Osteoblast (primary cell): Measurements from ENCODE around the gene ASPHD2. TPM values are rescaled to one million over a fixed set of nuclear protein-coding genes. Genes with fewer than 3 reads are reported as not detected.

ENCODE experiments used
- DNase-seq: peaks from one replicate; pipeline ENCODE4 v3.0.0; 2011; ENCODE audit warnings: low spot score, mixed read lengths; ENCODE audit not compliant: insufficient read length; ENCODE audit errors: missing footprints
- H2AFZ ChIP-seq: 2 replicates; pipeline ENCODE4 v1.6.0; 2011; ENCODE audit warnings: mild to moderate bottlenecking, low read length
- H3K27ac ChIP-seq: 2 replicates; pipeline ENCODE4 v1.5.1; 2011; ENCODE audit warnings: mild to moderate bottlenecking, low read depth, low read length, moderate library complexity
- H3K27me3 ChIP-seq: 2 replicates; pipeline ENCODE4 v1.6.0; 2012; ENCODE audit warnings: mild to moderate bottlenecking, control low read depth, inconsistent platforms, low read length, moderate library complexity; ENCODE audit not compliant: insufficient read depth
- H3K36me3 ChIP-seq: 2 replicates; pipeline ENCODE4 v1.5.1; 2011; ENCODE audit warnings: mild to moderate bottlenecking, low read length, control low read depth, moderate library complexity; ENCODE audit not compliant: insufficient read depth
- H3K4me1 ChIP-seq: 2 replicates; pipeline ENCODE4 v1.5.1; 2011; ENCODE audit warnings: mild to moderate bottlenecking, low read length, control low read depth, moderate library complexity; ENCODE audit not compliant: insufficient read depth
- H3K4me2 ChIP-seq: 2 replicates; pipeline ENCODE4 v1.6.0; 2011; ENCODE audit warnings: mild to moderate bottlenecking, low read length; ENCODE audit not compliant: insufficient read depth
- H3K4me3 ChIP-seq: fragments of 200-600 bp; sonication (generic); 3 replicates; pipeline ENCODE4 v1.5.1; 2012; ENCODE audit warnings: mild to moderate bottlenecking, low read length, inconsistent platforms; ENCODE audit not compliant: insufficient read depth
- H3K79me2 ChIP-seq: 2 replicates; pipeline ENCODE4 v1.6.0; 2012; ENCODE audit warnings: mild to moderate bottlenecking, low read length, control low read depth, inconsistent platforms; ENCODE audit not compliant: insufficient read depth
- H3K9me3 ChIP-seq: 2 replicates; pipeline ENCODE4 v1.5.1; 2011; ENCODE audit warnings: low read depth, low read length, control low read depth
- H4K20me1 ChIP-seq: 2 replicates; pipeline ENCODE4 v1.6.0; 2012; ENCODE audit warnings: mild to moderate bottlenecking, low read length, control low read depth; ENCODE audit not compliant: insufficient read depth
- total RNA-seq: library from RNA; depleted of rRNA; stranded (reverse); fragments of >200 nt; gene quantifications from 2 replicates; pipeline ENCODE4 v1.2.3, GENCODE V29; 2012
- TF ChIP-seq, protein P1 (sequence below): IDR thresholded peaks from 2 replicates; pipeline ENCODE4 v1.5.1; 2011; ENCODE audit warnings: mild to moderate bottlenecking, low read depth, low read length, moderate library complexity; ENCODE audit errors: extremely low read depth

ASPHD2 gene
- total RNA-seq, 1 donor = 6.2 TPM

- no peak overlapping the region for H3K4me3 ChIP-seq
- H3K27me3 ChIP-seq = no peaks in the 10 kb centered on the region
- no peaks in the 10 kb centered on the region for H3K9me3 ChIP-seq
- H4K20me1 ChIP-seq = peaks cover 10% of the 10 kb centered on the region
- H3K36me3 ChIP-seq = peaks cover 53% of the 10 kb centered on the region
- H2AFZ ChIP-seq = no peak overlapping the region
- H3K4me2 ChIP-seq = no peak overlapping the region
- peaks cover 13% of the 10 kb centered on the region for H3K79me2 ChIP-seq
- no peak for DNase-seq
- H3K27ac ChIP-seq = no peak overlapping the region
- peaks cover 8% of the 10 kb centered on the region for H3K4me1 ChIP-seq
- TF ChIP-seq, protein P1, sequence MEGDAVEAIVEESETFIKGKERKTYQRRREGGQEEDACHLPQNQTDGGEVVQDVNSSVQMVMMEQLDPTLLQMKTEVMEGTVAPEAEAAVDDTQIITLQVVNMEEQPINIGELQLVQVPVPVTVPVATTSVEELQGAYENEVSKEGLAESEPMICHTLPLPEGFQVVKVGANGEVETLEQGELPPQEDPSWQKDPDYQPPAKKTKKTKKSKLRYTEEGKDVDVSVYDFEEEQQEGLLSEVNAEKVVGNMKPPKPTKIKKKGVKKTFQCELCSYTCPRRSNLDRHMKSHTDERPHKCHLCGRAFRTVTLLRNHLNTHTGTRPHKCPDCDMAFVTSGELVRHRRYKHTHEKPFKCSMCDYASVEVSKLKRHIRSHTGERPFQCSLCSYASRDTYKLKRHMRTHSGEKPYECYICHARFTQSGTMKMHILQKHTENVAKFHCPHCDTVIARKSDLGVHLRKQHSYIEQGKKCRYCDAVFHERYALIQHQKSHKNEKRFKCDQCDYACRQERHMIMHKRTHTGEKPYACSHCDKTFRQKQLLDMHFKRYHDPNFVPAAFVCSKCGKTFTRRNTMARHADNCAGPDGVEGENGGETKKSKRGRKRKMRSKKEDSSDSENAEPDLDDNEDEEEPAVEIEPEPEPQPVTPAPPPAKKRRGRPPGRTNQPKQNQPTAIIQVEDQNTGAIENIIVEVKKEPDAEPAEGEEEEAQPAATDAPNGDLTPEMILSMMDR = no peak
Measured at GRCh38 chr22:26464312-26464711, 35.3 kb downstream of the ASPHD2 start.

DNA sequence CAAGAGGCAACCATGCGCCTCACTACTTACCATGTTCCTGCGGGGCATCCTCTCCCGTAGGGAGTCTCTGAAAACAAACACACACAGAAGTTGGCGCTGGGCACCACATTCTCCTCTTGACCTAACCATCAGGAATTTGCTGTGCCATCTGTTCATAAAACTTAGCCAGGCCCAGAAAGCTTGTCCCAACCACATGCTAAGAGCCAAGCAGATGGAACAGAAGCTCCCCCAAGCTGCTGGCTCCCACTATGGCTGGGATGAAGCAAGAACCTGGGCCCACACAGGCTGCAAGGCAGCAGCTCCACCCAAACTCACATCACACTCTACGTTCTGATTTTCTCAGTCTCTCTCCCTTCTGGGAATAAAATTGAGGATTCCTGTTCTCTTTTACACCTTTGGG is 37.1 kb downstream of the ASPHD2 start:
- H3K4me2 ChIP-seq = no peak overlapping the region
- no peak overlapping the region for H2AFZ ChIP-seq
- no peak overlapping the region for H3K4me3 ChIP-seq
- peaks cover 8% of the 10 kb centered on the region for H3K4me1 ChIP-seq
- no peaks in the 10 kb centered on the region for H3K27me3 ChIP-seq
- TF ChIP-seq, protein P1 = no peak
- peaks cover 2% of the 10 kb centered on the region for H3K79me2 ChIP-seq
- DNase-seq = peak; percentile 82
- H3K9me3 ChIP-seq = no peaks in the 10 kb centered on the region
- H3K27ac ChIP-seq = no peak overlapping the region
- H3K36me3 ChIP-seq = peaks cover 68% of the 10 kb centered on the region
- peaks cover 7% of the 10 kb centered on the region for H4K20me1 ChIP-seq

GRCh38 chr22:26470807-26471206 is 41.7 kb downstream of the ASPHD2 start:
- no peak for DNase-seq
- no peaks in the 10 kb centered on the region for H4K20me1 ChIP-seq
- peaks cover 4% of the 10 kb centered on the region for H3K79me2 ChIP-seq
- H2AFZ ChIP-seq = no peak overlapping the region
- TF ChIP-seq, protein P1 = no peak
- H3K4me2 ChIP-seq = peak overlapping the region; percentile 8
- no peaks in the 10 kb centered on the region for H3K27me3 ChIP-seq
- H3K36me3 ChIP-seq = peaks cover 59% of the 10 kb centered on the region
- H3K4me1 ChIP-seq = peaks cover 14% of the 10 kb centered on the region
- H3K27ac ChIP-seq = peak overlapping the region; percentile 48
- H3K4me3 ChIP-seq = no peak overlapping the region
- no peaks in the 10 kb centered on the region for H3K9me3 ChIP-seq

GRCh38 chr22:26471522-26471921 is 42.5 kb downstream of the ASPHD2 start:
- H3K27me3 ChIP-seq = no peaks in the 10 kb centered on the region
- H3K4me2 ChIP-seq = peak overlapping the region; percentile 8
- H3K36me3 ChIP-seq = peaks cover 60% of the 10 kb centered on the region
- H3K9me3 ChIP-seq = no peaks in the 10 kb centered on the region
- H3K79me2 ChIP-seq = peaks cover 4% of the 10 kb centered on the region
- H2AFZ ChIP-seq = no peak overlapping the region
- TF ChIP-seq, protein P1 = no peak
- H3K4me1 ChIP-seq = peaks cover 14% of the 10 kb centered on the region
- peak; percentile 94 for DNase-seq
- H4K20me1 ChIP-seq = no peaks in the 10 kb centered on the region
- peak overlapping the region; percentile 48 for H3K27ac ChIP-seq
- H3K4me3 ChIP-seq = no peak overlapping the region
